HG03469 (cell line): ENCODE measurements around the gene ESPN.
"Not testable (repeated sequence)": the region's sequence is repeated elsewhere in the genome, so short reads cannot be mapped to it uniquely, and the experiment has no call there.

ENCODE experiments used
- ATAC-seq: cut with Tn5 transposase; IDR thresholded peaks from one replicate; pipeline ENCODE4 v1.9.1; 2021; ENCODE audit warnings: mild to moderate bottlenecking, moderate library complexity, moderate number of reproducible peaks; ENCODE audit not compliant: unreplicated experiment

The ESPN gene, protein sequence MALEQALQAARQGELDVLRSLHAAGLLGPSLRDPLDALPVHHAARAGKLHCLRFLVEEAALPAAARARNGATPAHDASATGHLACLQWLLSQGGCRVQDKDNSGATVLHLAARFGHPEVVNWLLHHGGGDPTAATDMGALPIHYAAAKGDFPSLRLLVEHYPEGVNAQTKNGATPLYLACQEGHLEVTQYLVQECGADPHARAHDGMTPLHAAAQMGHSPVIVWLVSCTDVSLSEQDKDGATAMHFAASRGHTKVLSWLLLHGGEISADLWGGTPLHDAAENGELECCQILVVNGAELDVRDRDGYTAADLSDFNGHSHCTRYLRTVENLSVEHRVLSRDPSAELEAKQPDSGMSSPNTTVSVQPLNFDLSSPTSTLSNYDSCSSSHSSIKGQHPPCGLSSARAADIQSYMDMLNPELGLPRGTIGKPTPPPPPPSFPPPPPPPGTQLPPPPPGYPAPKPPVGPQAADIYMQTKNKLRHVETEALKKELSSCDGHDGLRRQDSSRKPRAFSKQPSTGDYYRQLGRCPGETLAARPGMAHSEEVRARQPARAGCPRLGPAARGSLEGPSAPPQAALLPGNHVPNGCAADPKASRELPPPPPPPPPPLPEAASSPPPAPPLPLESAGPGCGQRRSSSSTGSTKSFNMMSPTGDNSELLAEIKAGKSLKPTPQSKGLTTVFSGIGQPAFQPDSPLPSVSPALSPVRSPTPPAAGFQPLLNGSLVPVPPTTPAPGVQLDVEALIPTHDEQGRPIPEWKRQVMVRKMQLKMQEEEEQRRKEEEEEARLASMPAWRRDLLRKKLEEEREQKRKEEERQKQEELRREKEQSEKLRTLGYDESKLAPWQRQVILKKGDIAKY

DNA sequence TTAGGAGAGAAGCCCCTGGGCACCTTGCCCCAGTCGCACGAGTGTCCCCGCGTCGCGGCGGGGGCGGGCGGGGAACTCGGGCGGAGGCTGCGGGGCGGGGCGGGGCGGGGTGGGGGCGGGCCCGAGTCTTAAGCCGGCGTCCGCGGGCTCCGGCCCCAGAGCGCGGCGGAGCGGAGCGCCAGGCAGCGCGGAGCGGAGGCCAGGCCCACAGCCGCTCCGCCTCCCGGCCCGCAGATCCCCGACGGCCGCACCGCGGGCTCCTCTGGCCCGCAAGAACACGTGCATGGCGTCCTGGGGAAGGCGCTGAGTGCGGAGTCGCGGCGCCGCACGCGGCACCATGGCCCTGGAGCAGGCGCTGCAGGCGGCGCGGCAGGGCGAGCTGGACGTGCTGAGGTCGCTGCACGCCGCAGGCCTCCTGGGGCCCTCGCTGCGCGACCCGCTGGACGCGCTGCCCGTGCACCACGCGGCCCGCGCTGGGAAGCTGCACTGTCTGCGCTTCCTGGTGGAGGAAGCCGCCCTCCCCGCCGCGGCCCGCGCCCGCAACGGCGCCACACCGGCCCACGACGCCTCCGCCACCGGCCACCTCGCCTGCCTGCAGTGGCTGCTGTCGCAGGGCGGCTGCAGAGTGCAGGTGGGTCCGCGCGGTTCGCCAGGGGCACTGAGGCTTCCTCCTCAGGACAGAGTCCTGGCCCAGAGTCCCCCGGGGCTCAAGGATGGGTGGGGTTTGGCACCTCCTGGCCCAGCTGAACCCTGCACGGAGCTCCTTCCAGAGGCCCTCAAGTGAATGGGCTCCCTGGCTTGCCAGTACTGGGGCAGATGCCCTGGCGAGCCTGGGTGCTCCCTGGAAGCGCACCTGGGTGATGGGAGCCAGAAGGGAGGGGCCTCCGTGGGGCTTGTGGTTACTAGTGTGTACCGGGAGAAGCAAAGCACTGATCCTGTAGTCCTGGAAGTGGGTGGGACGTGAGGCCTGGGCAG is at the start of gene ESPN:
Gene ESPN (plus strand): TSS at position 158 of the 975 bp plus-strand sequence. CDS start 180 bp downstream, at position 338.
- no peak for ATAC-seq

DNA sequence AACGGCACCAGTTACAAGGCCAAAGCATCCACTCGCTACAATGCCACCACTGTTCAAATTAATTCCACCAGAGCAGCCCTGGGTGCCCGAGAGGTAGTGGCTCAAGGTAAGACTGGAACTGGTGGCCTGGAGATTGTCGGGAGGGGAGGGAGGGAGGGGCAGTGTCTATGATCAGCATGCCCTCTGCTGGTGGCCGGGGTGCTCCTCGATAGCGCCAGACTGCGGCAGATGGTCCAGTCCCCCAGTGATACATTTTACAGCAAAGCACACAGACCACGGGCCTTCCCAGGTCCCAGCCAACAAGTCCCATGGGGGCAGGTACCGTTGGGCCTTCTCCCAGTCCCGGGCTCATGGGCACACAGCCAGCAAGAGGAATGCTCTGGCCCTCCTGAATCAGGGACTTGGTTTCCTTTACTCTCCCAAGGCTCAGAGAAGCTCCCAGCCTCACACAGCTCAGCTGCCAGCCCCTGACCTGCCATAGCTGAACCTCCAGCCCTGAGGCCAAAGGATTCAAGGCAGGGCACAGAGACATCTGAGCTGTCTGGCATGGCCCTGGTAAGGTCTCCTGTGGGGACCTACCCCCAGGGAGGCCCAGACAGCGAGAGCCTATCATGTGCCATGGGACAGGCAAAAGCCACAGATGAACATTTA is 46.4 kb upstream of the ESPN start:
- no peak for ATAC-seq

DNA sequence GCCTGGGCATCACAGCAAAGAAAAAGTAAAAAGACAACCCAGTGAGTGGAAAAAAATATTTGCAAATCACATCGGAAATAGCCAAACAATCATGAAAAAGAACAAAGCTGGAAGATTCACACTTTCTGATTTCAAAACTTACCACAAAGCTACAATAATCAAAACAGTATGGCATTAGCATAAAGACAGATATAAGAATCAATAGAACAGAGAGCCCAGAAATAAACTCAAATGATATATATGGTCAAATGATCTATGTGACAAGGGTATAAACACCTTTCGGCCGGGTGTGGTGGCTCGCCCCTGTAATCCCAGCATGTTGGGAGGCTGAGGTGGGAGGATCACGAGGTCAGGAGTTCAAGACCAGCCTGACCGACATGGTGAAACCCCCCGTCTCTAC is 44.5 kb upstream of the ESPN start:
- no peak for ATAC-seq

DNA sequence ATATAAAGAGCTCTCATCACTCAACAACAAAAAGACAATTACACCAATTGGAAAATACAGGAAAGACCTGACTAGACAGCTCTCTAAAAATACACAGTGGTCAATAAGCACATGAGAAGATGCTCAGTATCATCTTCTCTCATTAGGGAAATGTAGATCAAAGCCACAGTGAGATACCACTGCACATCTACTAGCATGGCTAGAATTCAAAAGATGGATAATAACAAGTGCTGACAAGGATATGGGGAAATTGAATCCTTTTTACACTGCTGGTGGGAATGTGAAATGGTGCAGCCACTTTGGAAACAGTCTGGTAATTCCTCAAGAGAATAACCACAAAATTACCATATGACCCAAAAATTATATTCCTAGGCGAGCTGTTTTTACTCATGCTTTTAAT is 40.4 kb upstream of the ESPN start:
- ATAC-seq, result no peak

DNA sequence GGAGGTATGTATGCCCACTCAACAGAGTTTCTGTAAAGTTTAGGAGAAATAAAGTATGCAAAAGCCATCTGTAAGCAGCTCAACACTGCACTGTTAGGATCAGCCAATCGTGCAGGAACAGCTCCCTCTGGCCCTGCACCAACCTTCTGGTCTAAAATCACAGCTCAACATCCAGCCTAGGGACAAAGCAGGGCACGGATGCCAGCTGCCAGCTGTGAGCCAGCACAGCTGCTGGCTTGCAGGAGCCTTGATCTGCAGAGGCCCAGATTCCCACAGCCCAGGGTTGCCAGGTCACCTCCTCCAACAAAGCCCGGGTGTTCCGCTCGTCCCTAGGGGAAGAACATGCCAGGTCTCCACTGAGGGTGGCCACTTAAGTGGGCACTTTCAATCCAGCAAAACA is 39.6 kb upstream of the ESPN start:
- no peak for ATAC-seq

DNA sequence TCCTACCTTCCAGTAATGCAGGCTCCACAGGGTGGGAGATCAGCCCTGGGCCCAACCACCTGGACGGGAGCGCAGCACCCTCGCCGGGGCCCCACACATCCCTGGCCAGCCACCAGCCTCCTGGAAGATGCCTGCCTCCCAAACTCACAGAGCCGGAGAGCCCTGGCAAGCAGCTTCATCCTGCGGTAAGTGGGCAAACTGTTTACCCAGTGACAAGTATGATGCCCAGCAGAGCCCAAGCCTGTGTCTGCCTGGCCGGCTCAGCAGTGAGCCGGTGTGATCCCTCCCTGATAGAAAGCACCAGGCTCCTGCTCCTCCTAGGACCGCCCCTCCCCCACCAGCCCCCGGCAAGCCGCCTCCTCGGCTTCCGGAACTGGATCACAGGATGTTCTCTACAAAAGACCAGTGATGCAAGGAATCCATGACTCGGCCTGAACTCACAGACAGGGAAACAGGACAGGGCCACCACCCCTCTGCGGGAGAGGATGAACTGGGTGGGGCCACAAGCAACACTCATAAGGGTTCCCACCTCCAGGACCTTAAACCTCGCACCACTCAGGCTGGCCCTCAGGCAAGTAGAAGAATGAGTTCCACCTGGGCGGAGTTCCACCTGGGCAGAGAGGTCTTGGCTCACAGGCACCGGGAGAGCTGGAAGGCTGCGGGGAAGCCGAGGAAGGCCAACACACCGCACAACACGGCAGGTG is 38.9 kb upstream of the ESPN start:
- ATAC-seq, result no peak

DNA sequence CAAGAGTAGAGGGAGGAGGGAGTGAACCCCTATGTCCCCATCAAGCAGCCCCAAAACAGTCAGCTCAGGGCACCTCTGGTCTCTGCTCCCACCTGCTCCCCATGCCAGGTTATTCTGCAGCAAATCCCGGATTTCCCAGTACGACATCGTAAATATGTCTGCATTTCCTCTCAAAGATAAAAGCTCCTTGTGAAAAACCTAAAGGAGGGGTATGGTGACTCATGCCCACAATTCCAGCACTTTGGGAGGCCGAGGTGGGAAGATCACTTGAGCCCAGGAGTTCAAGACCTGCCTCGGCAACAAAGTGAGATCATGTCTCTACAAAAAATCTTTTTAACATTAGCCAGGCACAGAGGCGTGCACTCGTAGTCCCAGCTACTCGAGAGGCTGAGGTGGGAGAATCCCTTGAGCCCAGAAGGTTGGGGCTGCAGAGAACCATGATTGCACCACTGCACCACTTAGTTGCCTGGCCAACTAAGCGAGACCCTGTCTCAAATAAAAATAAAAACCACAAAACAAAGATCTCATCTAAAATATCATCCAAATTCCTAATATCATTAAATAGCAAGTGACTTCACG is 38.1 kb upstream of the ESPN start:
- no peak for ATAC-seq

DNA sequence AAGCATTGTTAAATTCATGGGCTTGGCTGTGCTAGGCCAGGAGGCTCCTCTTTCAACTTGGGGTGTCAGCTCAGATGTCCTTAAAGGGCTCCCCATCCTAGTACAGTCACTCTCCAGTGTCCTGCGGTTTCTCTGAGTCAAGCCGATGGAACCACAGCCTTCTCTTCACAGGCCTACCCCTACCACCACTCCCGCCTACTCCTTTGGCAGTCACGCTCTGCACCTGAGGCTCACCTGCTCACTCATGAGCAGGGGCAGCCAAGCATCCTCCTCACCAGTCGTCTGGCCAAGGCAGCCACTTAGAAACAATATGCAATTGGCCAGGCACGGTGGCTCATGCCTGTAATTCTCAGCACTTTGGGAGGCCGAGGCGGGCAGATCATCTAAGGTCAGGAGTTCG is 34.6 kb upstream of the ESPN start:
- no peak for ATAC-seq

DNA sequence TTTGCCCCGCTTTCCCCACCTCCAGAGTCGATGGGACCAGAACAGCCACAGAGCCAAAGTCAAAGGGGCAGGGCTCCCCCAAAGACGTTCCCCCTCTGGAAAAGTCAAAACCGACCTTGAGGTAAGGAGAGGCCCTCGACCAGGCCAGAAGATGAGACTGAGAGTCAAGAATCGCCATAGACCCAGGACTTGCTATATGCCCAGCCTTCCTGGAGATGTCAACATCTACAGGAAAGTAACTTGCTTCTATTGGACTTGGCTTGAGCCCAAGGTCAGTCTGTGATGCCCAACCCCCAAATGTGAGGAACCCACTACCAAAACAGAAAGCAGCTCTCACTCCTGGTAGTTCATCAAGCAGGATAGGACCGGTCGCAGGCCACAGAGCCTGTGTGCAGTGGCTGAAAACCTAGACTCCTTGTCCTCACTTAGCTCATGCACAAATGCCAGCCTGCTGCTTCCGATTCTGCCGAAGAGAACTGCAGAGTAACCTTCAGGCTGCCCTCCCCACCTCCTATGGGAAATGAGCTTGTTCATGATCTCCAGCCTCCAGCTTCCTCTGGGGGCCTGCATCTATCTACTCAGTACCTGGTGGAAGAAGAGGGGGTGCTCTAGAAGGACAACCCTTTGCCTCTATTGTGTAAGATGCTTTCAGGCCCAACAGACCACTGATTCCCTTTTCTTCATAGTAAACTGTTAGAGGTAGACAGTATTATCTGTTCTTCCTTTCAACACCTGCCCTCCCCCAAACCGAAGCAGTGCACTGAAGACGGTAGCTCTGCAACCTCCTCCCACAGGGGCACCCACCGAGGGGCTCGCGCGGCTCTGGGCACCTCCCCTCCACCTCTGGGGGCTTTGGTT is 32.4 kb upstream of the ESPN start:
- ATAC-seq, result no peak

DNA sequence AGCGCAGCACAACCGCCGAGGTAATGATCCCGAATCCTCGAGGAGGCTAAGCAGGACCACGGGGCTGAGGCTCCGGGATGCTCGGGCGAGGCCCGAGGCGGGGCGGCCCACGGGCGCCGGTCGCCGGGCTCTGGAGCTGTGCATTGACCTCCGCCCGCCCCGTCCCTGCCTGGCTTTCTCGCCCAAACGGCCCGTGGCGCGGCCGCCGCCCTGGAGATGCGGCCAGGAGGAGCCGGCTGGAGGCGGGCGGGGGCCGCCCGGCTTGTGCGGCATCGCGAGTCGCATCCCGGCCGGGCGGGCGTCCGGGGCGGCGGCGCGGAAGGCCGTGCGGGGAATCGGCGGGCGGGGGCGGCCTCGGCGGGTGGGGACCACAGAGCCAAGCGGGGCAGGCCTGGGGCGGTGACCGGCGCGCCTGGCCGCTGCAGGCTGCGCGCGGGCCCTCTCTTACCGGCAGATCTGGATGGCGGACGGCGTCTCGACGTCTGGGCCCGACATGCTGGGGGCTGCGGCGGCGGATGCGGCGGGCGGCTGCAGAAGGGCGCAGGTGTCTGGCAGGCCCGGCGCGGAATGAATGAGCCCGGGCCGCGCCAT is 31.7 kb upstream of the ESPN start:
- ATAC-seq, result peak; percentile 3

DNA sequence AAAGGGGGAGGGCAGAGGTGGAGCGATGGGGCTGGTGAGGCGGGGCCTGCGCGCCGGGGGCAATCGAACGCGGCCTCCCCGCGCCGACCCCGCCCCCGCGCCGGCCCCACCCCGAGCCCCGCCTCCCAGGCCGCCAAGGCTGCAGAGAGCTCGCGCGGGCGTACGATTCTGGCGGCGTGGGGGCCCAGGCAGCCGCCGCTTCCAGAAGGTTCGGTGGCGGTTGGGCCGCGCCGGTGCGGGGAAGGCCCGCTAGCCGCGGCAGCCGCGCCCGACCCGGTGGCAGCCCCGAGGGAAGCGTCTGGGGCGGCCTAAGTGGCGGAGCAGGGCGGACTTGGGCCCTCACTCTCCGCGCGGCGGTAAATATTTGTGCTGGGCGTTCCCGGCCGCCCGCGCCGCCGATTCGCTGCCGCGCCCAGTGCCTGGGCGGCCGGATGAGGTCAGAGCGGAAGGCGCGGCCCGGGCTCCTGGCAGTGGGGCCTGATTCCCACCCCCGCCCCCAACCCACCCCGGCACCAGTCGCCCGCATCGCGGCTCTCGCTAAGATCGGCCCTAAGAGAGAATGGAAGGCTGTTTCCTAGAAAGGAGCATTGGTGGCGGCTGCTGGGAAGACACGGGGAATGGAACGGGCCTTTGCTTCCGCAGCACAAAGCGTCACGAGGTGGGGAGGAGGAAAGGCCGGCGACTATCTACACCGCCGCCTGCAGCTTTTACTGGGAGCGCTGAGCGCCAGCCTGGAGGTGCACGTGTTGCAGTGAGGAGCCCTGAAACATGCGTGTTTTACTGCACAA is 31.0 kb upstream of the ESPN start, which contains the start of gene ACOT7:
Gene ACOT7 (minus strand): TSS at position 368 of the 788 bp plus-strand sequence. CDS start 368 bp downstream, outside the sequence.
- ATAC-seq, result peak; percentile 57

DNA sequence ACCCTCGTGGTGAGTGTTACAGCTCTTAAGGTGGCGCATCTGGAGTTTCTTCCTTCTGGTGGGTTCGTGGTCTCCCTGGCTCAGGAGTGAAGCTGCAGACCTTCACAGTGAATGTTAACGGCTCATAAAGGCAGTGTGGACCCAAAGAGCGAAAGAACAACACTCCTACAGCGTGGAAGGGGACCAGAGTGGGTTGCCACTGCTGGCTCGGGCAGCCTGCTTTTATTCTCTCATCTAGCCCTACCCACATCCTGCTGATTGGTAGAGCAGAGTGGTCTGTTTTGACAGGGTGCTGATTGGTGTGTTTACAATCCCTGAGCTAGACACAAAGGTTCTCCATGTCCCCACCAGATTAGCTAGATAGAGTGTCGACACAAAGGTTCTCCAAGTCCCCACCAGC is 29.4 kb upstream of the ESPN start:
- ATAC-seq, result not testable (repeated sequence)

DNA sequence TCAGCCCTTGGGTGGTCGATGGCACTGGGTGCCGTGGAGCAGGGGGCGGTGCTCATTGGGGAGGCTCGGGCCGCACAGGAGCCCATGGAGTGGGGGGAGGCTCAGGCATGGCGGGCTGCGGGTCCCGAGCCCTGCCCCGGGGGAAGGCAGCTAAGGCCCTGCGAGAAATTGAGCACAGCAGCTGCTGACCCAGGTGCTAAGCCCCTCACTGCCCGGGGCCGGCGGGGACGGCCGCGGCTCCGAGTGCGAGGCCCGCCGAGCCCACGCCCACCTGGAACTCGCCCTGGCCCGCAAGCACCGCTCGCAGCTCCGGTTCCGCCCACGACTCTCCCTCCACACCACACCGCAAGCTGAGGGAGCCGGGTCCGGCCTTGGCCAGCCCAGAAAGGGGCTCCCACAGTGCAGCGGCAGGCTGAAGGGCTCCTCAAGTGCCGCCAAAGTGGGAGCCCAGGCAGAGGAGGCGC is 28.8 kb upstream of the ESPN start:
- ATAC-seq, result not testable (repeated sequence)

DNA sequence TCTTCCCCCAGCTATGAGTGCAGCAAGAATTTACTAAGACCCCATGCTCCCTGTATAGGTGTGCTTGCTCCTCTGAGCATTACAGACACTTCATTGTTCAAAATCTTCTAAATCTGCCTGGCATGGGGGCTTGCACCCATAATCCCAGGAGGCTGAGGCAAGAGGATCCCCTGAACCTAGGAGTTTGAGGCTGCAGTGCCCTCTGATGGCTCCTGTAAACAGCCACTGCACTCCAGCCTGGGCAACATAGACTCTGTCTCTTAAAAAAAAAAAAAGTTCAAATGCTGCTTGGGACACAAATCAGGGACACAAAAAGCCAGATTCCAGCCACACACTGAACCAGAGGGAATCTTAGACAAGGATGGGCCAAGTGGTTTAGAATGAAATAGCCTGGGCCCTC is 27.6 kb upstream of the ESPN start:
- ATAC-seq, result no peak

DNA sequence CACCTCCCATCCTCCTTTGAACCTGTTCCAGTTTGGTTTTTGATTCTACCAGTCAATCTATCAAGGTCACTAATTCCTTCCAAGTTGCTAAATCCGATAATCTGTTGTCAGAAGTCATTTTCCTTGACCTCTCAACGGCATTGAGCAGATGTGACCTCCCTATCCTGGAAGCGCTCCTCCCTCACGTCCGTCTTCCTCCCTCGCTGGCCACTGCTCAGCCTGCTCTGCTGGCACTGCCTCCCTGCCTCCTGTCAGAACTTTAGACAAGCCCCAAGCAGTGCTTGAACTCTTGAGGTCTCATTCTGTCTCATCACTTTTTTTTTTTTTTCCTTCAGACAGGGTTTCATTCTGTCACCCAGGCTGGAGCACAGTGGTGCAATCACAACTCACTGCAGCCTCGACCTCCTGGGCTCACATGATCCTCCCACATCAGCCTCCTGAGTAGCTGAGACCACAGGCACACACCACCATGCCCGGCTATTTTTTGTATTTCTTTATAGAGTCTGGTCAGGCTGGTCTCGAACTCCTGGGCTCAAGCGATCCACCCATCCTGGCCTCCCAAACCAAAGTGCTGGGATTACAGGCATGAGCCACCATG is 26.6 kb upstream of the ESPN start:
- no peak for ATAC-seq

DNA sequence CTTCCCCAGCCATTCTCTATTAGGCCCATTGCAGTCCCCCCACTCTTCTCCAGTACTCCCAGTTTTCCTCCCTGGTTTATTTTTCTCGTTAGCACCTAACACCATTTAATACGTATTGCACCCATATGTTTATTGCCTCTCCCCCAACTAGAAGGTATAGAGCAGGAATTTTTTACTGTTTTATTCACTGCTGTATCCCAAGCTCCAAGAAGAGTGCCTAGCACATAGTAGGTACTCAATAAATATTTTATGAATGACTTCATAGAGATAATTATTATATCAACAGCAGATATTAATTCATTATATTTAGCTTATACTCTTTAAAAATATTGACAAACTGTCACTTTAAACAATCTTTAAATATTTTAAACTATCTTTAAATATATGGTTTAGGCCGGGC is 25.3 kb upstream of the ESPN start:
- ATAC-seq, result no peak

DNA sequence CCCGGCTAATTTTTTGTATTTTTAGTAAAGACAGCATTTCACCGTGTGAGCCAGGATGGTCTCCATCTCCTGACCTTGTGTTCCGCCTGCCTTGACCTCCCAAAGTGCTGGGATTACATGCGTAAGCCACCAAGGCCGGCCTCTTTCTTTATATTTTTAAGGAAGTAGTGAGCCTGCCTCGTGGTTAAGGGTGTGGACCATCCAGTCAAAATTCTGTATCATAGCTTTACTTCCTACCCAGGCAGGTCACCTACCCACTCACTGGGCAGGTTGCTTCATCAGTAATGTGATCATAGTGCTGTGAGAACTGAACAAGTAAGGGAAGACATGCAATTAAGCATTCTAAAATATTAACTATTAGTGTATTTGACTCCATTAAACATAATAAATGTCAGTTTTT is 22.9 kb upstream of the ESPN start:
- ATAC-seq, result no peak
